ENCODE measurements around the gene DOCK1.

The DOCK1 gene

GRCh38 chr10:127132451-127132850, 227.2 kb downstream of the DOCK1 start:
- DNase-seq (ENCODE audit: low read depth), result no peak
- no peak for TF ChIP-seq CTCF (IDR thresholded peaks at IDR 0.05; ENCODE audit: insufficient read depth, low read depth, low read length, missing control alignments)
- no peak overlapping the region for H3K4me3 ChIP-seq (ENCODE audit: low read length)

- no peak for TF ChIP-seq CTCF (IDR thresholded peaks at IDR 0.05; ENCODE audit: insufficient read depth, low read depth, low read length, missing control alignments)
- H3K4me3 ChIP-seq (ENCODE audit: low read length), result no peak overlapping the region
- DNase-seq (ENCODE audit: low read depth), result no peak
These were observed 228.0 kb downstream of the DOCK1 start for GRCh38 chr10:127133225-127133624.

GRCh38 chr10:127133672-127134500, 228.7 kb downstream of the DOCK1 start:
- DNase-seq (ENCODE audit: low read depth), result no peak
- no peak for TF ChIP-seq CTCF (IDR thresholded peaks at IDR 0.05; ENCODE audit: insufficient read depth, low read depth, low read length, missing control alignments)
- H3K4me3 ChIP-seq (ENCODE audit: low read length), result no peak overlapping the region

- no peak for TF ChIP-seq CTCF (IDR thresholded peaks at IDR 0.05; ENCODE audit: insufficient read depth, low read depth, low read length, missing control alignments)
- DNase-seq (ENCODE audit: low read depth), result no peak
- no peak overlapping the region for H3K4me3 ChIP-seq (ENCODE audit: low read length)
These were observed 230.8 kb downstream of the DOCK1 start for GRCh38 chr10:127135844-127136577.

GRCh38 chr10:127137391-127137790, 232.2 kb downstream of the DOCK1 start:
- DNase-seq (ENCODE audit: low read depth), result no peak
- no peak for TF ChIP-seq CTCF (IDR thresholded peaks at IDR 0.05; ENCODE audit: insufficient read depth, low read depth, low read length, missing control alignments)
- H3K4me3 ChIP-seq (ENCODE audit: low read length), result no peak overlapping the region

GRCh38 chr10:127142136-127142535, 236.9 kb downstream of the DOCK1 start:
- DNase-seq (ENCODE audit: low read depth), result no peak
- H3K4me3 ChIP-seq (ENCODE audit: low read length), result no peak overlapping the region
- TF ChIP-seq CTCF (IDR thresholded peaks at IDR 0.05; ENCODE audit: insufficient read depth, low read depth, low read length, missing control alignments), result no peak

Measured in epithelial cell of esophagus (primary cell).